ENCODE results near the gene CFAP43.

The CFAP43 gene, protein sequence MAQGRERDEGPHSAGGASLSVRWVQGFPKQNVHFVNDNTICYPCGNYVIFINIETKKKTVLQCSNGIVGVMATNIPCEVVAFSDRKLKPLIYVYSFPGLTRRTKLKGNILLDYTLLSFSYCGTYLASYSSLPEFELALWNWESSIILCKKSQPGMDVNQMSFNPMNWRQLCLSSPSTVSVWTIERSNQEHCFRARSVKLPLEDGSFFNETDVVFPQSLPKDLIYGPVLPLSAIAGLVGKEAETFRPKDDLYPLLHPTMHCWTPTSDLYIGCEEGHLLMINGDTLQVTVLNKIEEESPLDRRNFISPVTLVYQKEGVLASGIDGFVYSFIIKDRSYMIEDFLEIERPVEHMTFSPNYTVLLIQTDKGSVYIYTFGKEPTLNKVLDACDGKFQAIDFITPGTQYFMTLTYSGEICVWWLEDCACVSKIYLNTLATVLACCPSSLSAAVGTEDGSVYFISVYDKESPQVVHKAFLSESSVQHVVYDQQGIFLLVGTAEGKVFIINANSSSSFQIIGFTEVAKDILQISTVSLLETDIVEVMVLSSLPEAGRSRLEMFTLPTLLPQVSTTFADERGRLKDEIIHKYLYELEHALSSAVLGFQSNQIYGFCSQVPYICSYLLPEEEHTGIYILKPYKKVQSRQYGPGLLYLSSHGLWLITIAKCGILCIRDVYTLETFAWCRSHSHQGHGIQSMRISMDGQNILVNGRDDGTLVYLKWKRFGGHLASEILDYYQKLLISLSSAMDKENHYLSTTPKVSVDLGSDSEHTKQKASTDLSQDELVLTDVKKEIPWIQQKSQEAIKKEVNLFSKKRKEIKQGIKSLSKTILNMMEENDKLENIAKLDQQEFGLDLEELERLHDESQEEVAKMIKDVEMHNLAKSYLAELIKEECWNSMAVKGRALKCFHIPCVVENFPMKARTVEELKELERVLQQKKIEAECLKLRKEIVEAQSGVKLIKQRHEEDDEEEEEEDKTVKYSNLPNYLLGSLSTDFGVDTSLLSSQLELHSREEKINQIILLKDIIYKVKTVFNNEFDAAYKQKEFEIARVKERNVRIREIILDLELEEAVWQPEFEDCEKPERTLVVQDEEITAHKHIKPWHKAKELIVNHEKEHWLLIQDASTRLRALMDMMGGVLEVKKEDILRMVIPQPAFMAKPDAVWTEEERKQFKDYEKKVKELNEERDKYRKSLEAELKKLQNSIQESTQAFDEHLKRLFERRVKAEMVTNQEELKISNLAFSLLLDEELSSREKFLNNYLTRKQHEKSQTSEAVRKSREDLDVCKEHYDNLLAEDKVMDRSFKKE (N-terminal part only)

DNA sequence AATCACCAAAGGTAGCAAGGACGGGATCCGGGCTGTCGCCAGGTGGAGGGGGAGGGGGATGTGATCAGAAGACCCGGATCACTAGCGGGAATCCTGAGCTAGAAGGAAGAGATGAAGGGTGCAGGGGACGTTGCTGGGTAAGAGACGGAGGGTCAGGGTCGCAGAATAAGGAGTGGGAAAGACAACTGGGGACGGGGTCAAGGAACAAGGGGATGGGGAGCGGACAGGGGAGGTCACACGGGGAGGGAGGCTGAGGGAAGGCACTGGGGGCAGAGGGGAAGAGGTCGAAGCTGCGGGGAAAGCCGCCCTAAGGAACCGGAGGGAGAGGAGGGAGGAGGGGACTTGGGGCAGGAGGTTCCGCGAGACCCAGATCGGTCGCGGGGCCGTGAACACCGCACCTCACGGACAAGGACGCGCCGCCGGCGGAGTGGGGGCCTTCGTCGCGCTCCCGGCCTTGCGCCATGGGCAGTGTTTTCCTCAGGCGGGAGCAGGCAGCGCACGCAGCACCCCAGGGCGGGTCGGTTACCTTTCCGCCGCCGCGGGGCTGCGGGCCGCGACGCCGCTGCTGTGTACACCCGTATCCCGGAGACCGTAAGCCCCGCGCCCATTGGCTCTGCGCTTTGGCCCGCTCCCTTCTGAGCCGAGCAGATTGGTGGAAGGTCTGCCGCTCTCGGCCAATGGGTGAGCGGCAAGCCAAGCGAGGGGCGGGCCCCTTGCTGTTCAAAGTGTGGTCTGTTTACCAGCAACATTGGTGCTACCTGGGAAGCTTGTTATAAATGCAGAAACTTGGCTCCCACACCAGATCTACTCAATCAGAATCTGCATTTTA is at the start of gene CFAP43:
CFAP43 (minus strand) TSS at position 581 of the 829 bp plus-strand sequence; CDS start at position 463, 118 bp downstream.
- DNase-seq: peak; percentile 99

DNA sequence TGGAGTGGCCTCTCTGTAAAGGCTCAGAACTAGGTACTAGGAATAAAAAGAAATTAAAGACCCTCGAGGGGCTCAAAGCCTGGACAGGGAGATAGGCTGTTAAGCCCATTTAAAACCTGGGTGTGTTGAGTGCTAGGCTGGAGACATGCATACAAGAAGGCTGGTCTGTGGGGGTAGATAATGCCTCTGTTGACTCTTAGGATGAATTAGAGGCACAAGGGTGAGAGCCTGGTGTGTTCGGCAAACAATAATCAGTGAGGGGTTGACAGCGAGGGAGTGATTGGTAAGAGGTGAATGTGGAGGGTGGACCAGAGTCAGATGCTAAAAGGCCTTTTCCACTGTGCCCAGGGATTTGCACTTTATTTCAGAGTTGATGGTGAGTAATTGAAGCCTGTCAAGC is 49.5 kb upstream of the CFAP43 start:
- no peak for DNase-seq

DNA sequence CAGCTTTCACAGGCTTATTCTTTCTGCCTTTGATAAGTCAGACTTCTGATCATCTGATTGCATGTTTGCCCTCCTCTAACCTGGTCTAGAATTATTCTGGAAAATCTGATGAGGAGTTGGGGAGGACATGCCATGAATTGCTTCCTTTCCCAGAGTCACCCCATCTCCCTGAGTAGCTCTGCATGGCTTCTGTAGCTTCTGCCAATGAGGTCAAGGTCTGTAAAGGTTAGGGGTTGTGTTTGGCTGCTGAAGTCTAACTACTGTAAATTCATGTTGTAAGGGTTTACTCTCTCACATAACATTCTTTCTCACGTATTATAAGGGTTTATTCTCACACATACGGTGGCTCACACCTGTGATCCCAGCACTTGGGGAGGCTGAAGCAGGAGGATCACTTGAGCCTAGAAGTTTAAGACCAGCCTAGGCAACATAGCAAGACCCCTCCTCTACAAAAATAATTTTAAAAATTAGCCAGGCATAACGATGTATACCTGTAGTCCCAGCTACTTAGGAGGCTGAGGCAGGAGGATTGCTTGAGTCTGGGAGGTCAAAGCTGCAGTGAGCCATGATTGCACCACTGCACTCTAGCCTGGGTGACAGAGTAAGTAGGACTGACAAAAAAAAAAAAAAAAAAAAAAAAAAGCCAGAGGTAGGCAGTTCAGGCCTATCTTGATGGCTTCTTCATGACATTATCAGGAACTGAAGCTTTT is 47.5 kb upstream of the CFAP43 start:
- no peak for DNase-seq

DNA sequence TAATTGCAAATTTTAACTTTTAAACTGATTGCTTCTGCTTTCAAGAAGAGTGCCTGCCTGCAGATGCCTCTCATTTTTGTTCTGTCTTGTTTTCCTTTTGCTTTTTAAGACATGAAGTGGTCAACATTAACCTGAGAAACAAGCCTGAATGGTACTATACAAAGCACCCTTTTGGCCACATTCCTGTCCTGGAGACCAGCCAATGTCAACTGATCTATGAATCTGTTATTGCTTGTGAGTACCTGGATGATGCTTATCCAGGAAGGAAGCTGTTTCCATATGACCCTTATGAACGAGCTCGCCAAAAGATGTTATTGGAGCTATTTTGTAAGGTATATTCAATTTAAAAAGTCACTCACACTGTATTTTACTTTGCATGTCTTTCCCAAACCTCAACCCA is 45.6 kb upstream of the CFAP43 start:
- no peak for DNase-seq

DNA sequence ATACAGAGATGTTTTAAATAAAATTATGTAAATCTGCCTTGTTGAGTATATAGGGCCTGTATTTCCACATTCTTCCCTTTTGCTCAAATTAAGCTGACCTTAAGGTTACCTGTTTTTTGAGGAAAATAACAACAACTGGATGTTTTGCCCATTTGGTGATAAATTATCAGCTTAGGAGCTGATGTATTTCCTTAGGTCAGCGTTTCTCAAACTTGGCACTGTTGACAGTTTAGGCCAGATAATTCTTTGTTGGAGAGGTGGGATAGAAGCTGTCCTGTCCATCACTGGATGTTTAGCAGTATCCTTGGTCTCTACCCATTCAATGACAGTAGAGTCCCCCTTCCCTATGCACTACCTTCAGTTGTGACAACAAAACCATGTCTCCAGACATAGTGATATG is 44.0 kb upstream of the CFAP43 start:
- no peak for DNase-seq

DNA sequence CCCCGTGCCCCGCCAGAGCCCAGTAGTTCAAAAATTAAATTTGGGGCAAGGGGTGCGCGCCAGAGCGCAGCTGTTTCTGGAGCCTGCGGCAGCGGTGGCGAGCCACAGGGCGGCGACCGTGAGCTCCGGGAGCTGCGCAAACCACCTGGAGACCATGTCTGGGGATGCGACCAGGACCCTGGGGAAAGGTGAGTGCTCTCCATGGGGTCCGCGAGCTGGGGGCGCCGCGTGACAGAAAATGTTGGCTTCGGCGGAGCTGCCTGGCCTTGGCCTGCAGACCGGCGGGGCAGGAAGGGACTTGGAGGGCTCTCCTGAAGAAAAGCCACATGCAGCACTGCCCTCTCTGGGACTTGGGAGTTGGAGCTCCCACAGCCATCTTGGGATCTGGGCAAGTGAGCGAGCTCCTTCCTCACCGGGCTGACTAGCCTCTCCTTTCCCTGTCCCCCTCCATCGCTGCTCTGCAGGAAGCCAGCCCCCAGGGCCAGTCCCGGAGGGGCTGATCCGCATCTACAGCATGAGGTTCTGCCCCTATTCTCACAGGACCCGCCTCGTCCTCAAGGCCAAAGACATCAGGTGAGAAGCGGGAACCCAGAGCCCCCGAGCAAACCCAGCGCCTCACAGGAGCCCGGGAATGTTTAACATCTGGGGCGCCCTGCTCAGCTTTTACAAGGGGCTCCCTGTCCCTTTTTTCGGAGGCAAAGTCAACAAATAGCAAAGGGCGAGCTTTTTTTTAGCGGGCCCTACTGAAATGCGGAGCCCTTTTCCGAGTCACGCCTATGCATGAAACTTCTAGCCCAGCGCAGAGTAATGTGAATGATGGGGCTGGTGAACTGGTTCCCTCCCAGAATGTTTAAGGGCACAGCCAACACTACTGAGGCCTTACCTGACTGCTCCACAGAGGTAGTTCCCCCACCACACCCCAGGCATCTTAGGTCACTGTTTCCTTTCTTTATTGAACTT is 42.9 kb upstream of the CFAP43 start:
- peak; percentile 69 for DNase-seq

DNA sequence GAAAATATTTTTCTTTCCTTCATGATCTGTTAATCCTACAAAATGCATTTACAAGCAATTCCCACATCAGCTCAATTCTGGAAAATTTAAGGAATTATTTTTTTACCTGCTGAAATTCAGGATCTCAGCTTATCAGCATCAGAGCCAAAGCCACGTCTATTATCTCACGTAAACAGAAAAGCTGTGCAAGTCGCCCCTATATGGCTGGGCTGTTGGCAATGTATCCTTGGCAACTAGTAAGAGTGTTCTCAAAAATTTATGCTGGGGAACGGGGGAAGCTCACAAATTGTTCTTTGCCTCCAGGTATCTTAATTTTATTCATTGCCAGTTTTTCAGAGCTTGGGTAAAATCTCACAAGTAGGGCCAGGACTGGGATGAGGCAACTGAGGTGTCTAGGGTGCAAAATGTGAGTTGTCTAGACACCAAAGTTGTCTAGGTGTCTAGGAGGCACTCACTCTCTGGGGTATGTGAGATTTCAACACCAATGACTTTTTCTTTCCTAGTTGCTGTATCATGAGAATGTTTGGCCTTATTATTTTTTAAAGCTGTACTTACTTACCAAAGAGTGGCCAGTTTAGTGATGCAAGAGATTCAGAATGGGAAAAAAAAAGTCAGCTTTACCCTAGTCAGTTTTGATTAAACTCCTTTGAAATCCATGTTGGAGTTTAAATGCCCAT is 41.9 kb upstream of the CFAP43 start:
- DNase-seq: no peak

DNA sequence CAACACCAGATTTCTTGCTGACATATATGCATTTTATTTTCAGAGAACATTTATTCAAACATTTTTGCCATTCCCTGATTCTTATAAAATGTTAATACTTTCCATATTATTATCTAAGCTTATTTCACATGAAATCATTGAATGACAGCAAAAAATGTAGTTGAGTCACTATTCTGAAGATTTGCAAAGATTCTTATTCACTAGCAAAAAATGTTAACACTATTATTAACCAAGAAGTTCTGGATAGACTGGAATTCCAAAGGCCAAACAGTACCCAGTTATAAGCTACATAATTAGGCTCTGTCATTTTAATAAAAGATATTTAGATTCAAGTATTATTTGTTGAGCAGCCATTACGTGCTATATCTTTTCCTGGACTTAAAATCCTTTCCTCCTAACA is 41.1 kb upstream of the CFAP43 start:
- no peak for DNase-seq

DNA sequence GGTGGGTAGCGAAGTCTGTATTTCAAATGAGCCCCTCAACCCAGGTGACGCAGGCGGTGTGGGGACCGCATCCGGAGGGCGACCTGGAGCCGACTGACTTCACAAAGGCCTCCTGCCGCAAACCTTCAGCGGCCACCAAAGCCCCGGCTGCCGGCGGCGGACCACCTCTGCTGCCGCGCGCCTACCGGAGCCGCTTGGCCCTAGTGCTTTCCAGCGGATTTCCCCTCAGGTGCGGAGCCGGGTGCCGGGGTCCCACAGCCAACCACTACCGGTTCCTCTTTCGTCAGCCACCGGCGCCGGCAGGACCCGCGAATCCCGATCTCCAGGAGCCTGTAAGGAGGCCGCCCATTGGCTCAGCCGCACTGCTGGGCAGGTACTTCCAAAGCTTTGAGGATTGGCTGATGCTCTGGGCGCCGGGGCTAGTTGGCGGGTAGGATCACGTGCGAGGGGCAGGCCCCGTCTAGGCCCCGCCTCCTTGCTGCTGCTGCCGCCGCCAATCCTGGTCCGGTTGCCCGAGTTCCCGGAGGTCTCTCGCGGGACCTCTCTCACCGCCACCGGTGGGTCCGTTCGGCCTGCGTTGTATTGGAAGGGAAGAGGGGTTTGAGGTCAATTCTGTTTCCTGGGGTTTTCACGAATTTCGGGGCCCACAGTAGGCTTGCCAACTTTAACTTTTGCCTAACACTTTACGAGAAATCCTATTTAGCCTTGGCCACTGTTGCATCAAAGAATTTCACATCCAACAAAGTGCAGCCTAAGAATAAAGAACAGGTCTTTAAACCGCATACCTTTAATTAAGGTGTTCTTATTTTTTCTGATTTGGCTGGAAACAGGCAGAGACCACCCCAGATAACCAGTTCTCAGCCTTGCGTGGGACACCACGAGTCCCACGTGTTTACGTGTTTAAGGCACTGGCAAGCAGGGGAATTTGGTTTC is 36.8 kb upstream of the CFAP43 start, which contains the start of gene GSTO2:
GSTO2 (plus strand) TSS at position 472 of the 933 bp plus-strand sequence. CDS start 5,732 bp downstream, outside the sequence.
- peak; percentile 97 for DNase-seq

DNA sequence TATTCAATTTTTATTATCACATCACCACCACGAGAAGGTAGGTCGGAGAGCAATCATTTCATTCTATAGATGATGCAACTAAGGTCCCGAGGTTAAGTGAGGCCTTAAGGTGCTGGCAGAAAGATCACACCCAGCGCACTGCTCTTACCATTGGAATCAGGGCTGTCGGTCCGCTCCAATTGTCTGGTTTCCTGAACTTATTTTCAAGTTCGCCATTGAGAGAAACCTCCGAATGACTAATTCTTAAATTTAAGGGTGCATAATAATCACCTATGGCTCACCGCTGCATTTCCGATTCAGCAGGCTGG is 36.2 kb upstream of the CFAP43 start:
- DNase-seq: no peak

DNA sequence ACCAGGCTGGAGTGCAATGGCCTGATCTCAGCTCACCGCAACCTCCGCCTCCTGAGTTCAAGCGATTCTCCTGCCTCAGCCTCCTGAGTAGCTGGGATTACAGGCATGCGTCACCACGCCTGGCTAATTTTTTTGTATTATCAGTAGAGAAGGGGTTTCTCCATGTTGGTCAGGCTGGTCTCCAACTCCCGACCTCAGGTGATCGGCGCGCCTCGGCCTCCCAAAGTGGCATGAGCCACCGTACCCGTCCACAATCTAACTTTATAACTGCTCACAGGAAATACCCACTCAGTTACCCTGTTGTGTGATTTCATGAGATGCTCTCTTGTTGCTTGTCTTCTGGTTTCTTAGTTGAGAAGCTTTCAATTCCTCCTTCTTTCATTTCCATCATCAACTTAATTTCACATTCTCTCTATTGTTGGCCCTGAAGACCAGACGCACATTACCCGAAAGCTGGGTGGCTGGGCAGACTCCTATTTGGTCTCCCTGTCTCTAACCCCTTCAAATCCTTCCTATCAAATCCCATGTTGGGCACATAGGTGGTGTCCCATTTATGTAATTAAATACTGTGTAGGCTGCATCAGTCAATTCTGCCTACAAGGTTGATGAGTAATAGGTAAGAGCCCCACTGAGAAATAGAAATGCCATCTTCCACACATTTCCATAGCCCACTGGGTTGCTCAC is 35.7 kb upstream of the CFAP43 start:
- no peak for DNase-seq

DNA sequence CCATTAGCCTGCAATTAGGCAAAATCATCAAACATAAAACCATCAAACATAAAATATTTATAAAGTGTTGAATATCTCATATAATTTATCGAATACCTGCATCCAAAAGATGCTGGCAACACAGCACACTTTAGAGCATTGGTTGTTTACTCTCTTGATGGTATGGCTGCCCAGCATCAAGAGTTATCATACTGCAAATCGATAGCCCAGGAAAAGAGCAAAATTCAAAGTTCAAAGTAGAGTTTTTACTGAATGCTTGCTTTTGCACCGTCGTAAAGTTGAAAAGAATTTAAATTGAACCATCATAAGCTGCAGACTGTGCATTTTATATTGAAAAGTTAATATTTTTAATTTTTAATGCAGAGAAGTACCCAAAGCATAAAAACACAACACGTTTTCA is 32.6 kb upstream of the CFAP43 start:
- no peak for DNase-seq

DNA sequence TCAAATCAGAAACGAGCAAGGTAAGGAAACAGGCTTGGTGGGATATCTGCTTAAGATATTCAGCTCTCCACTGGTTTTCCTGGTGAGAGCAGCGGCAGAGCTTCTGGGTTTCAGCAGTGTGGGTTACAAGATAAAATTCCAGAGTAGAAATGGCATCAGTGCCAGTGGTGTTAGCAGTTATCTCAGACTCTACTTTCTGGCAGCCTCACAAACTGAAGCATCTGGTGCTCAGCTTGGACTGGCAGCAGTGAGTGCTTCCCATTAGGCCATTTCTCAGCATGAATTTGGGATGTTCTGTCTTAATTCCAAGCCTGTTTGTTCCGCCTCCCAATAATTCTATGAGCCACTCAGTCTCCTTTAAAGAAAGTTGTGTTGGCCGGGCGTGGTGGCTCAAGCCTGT is 29.9 kb upstream of the CFAP43 start:
- DNase-seq: no peak

DNA sequence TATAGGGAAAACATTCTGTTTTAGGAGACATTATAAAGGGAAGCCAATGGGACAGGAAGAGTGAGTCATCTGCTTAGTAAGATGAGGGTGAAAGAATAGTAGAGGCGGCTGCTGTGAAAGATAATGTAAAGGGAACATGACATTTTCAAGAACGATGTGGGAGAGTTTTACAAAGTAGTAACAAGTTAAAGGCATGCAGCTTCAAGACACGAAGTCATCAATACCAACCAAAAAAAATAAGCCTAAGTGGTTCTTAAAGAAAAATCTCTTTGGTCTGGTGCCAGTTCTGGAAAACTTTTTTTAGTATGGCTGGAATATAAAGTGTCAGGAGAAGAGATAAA is 28.6 kb upstream of the CFAP43 start:
- no peak for DNase-seq

DNA sequence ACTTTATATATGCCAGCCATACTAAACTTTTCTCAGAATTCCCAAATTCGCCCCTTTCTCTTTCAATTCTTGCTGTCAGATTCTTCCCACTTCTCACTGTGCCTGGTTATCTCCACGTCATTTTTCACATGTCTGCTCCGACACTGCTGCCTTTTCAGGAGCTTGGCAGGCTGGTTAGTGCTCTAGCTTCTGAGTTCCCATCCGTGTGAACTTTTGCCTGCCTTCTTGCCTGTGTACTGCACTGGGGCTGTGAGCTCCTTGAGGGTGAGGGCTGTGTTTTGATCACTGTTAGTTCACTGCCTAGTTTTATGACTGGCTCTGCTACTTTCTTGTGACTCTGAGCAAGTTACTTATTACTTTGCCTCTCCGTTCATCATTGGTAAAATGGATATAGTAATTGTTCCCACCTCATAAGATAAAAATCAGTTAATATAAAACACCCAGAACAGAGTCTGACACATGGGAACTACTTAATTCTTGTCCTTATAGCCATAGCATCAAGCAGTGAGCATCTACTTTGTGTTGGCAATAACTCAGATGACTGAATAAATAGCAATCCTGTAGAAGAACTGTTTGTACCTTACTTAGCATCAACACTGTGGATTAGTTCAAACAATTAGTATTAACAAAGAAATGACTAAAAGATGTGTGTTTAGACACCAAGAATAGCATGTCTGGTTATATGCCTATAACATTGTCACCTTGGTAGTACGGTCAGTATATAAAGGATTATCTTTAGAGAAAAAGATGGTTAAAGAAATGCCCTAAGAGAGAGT is 28.0 kb upstream of the CFAP43 start:
- no peak for DNase-seq

DNA sequence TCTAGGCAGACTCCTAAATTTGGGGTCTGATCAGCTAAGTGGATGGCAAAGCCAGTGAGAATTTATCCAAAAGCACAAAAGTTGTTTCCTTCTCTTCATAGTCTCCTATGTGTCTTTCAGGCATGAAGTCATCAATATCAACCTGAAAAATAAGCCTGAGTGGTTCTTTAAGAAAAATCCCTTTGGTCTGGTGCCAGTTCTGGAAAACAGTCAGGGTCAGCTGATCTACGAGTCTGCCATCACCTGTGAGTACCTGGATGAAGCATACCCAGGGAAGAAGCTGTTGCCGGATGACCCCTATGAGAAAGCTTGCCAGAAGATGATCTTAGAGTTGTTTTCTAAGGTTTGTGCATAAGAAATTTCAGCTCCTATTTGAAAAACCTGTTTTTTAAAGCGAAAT is 27.3 kb upstream of the CFAP43 start:
- no peak for DNase-seq

DNA sequence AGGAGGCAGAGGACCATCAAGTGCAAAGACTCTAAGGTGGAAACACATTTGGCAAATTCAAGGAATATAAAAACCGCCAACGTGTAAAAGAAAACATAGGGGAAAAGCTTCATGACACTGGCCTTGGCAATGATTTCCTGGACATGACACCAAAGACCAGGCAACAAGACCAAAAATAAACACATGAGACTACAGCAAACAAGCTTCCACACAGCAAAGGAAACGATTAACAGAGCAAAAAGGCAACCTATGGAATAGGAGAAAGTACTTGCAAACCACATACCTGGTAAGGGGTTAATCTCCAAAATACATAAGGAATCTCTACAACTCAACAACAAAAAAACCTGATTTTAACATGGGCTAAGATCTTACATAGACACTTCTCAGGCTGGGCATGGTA is 26.0 kb upstream of the CFAP43 start:
- no peak for DNase-seq
